Heart left ventricle (tissue), 13 donors: ENCODE data around the gene TEKT2.

Experiments used
- POLR2A ChIP-seq, 2 donors: fragments of 450-650 bp; IDR thresholded peaks; one replicate each; pipeline ENCODE4 v1.6.1; 2017; ENCODE audit warnings: antibody characterized with exemption in 2 of 2, mild to moderate bottlenecking in 2 of 2, moderate library complexity in 2 of 2
- TF ChIP-seq, protein P1 (sequence below), 12 donors: fragments of 200-600 bp; sonication (generic) in 4 of 12; IDR thresholded peaks; one replicate each; pipeline versions ENCODE4 v1.5.0 to v1.8.0; 2018 to 2022; ENCODE audit warnings: antibody characterized with exemption in 12 of 12, mild to moderate bottlenecking in 5 of 12
- donor health status: ischemic (EF 13 %, LVEDD 7.1; RV severe dilation, severe dysfunction).
- donor health status: DM: no; HTN: yes; CAD: no.
- donor health status: DM: no; HTN: no; CAD: no.
- donor health status: ischemic (EF 25% LVEDD 6.9; RV normal size, moderate dysfunction).
- donor health status: ischemic (EF 25% LVEDD 5.7; RV mildly dilated, moderate dysfunction).
- donor health status: ischemic (EF 35%, LVEDD 5.7; RV mildly dilated, moderate dysfunction).
- donor health status: nonischemic (EF 11% LVEDD 7.7; RV severe dilation, severe dysfunction).
- donor health status: DM: yes; HTN: yes; CAD: no.
- donor health status: PGD.
- donor health status: ischemic (EF 29% LVEDD 5.4; RV normal size, mild dysfunction).
- donor health status: nonischemic (EF 23%, LVEDD 6.1; RV moderate dilation, normal function).

DNA sequence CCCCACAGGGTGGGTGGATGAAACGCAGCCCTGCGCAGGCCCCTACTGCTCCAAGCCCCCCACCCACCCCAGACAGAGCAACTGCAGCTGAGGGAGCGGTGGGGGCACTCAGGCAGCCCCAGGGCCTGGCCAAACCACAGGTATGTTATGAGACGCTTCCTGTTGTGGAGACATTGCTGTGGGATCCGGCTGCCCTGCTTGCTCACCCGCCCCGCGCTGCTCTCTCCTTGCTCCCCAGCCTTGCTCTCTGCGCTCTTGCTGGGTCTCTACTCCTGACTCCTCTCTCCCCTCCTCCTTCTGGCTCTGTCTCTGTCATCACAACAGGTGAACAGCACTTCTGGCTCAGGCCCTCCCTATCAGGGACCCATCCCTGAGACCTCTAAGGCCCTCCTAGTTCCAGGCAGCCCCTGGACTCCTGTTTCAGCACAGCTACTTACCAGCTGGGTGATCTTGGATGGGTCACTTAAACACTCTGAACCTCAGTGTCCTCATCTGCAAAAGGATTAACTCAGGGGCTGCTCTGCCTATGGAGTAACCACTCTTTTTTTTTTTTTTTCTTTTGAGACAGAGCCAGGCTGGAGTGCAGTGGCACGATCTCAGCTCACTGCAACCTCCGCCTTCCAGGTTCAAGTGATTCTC, 25.3 kb downstream of the TEKT2 start:
- TF ChIP-seq, protein P1, sequence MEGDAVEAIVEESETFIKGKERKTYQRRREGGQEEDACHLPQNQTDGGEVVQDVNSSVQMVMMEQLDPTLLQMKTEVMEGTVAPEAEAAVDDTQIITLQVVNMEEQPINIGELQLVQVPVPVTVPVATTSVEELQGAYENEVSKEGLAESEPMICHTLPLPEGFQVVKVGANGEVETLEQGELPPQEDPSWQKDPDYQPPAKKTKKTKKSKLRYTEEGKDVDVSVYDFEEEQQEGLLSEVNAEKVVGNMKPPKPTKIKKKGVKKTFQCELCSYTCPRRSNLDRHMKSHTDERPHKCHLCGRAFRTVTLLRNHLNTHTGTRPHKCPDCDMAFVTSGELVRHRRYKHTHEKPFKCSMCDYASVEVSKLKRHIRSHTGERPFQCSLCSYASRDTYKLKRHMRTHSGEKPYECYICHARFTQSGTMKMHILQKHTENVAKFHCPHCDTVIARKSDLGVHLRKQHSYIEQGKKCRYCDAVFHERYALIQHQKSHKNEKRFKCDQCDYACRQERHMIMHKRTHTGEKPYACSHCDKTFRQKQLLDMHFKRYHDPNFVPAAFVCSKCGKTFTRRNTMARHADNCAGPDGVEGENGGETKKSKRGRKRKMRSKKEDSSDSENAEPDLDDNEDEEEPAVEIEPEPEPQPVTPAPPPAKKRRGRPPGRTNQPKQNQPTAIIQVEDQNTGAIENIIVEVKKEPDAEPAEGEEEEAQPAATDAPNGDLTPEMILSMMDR (IDR thresholded peaks at IDR 0.05), result no peak
- no peak for TF ChIP-seq POLR2A (IDR thresholded peaks at IDR 0.05)
